Stimulated activated CD4-positive, alpha-beta T cell treated with anti-CD3 and anti-CD28 coated beads, Interleukin-4, amount 100 ng/mL, for 24 hours (primary cell): ENCODE results near the gene CLPSL2.
A peak's percentile ranks its signal among the peaks of the same experiment; 100 is the strongest.

Experiments used
- DNase-seq: peaks from one replicate; pipeline ENCODE4 v3.0.0-alpha.2; 2020

Gene CLPSL2

DNA sequence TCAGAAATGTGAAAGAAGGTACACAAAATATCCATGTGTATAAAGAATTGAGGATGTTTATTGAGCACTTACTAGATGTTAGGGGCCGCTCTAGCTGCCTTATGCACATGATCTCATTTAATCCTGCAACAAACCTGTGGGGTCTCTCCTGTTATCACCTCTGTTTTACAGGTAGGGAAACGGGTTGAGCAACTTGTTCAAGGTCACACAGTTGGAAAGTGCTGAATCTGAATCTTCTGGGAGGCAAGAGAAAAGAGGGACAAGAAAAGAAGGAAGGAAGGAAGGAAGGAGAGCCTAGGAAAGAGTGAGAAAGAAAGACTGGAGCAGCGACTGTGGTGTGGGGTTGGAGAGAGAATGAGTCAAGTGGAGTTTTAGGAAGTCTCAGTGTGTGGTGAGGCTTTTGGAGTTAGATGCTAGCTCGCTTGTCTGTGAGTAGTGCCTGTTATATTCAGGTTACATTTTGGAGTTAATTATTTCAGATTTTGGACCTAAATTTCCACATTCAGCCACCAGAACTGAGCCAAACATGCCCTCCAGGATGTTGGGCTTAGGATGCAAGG lies 12.1 kb downstream of the CLPSL2 start:
- no peak for DNase-seq

- no peak for DNase-seq
Measured at GRCh38 chr6:35790683-35791082, 14.3 kb downstream of the CLPSL2 start.

DNA sequence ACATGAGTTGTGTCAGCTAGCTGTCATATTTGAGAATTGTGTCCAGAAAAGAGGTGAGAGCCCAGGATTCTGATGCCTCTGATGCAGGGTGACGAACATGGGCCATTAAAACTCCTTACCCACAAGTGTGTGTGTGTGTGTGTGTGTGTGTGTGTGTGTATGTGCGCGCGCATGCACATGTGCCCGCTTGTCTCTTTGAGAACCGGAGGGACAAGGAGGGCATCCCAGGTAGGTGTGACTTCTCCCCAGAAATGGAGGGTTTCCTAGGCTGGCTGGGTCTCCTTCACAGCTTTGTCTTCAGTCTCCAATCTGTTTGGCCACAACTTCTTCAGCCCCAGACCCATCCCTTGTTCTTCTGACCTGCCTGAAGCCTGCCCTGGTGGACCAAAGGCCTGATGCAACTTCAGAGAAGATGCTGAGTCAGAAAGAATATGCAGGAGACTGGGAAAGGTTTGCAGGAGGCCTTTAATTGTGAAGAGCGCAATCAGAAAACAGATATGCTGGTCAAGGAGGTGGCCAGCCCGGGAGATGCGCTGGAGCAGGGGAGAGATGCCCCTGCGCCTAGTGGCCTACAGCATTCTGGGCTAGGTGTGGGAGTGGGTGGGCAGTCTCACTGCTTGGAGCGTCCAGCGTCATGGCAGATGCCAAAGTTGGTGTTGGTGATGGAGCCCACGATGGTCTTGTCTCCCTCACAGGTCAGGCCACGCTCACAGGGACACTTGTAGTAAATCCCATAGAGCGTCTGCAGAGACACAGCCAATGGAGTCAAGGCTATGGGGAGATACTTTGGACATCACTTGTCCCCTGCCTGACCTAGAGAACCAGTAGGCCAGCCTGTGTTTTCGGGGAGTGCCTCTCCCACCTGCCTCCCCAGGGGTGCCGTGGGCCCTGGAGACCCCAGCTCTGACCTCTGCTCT lies 18.4 kb downstream of the CLPSL2 start:
- DNase-seq = no peak

GRCh38 chr6:35795453-35796071 lies 19.2 kb downstream of the CLPSL2 start:
- no peak for DNase-seq

DNA sequence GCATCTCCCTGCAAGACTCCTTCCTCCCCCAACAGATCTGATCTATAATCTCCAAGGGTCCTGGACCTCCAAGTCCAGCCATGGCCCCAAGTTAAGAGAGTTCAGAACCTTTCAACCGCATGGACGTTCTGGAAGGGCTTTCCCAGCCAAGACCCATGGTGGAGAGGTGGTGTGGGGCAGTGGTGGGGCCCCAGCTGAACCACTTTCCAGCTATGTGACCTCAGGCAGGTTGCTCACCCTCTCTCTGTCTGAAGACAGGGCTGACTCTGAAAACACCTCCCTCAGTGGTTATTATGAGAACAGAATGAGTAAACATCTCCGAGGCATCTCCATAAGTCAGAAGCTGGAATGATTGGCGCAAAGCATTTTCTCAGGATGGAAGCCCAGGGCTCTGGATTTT lies 19.8 kb downstream of the CLPSL2 start:
- DNase-seq = no peak

GRCh38 chr6:35797837-35798526 lies 21.6 kb downstream of the CLPSL2 start:
- DNase-seq = no peak

DNA sequence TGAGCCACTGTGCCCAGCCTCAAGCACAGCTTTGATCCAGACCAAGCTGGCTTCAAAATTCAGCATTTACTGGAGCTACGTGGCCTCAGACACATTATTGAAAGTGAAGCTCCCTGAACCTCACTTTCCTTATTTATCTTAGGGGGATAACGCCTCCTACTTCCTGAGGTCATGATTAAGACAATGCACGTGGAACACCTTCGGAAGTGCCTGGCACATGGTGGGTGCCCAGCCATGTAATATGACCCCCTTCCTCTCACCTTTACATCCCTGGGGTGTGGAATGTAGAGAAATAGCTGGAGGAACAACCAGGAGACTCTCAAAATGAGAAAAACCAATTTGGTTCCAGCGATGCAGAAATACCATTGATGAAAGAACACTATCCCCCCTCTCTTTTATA lies 22.3 kb downstream of the CLPSL2 start:
- DNase-seq = no peak

GRCh38 chr6:35801148-35801547 lies 24.8 kb downstream of the CLPSL2 start:
- DNase-seq = no peak

- DNase-seq = peak; percentile 31
Measured at GRCh38 chr6:35804996-35805736, 28.8 kb downstream of the CLPSL2 start, which contains the start of gene LHFPL5. Gene LHFPL5 (plus strand): TSS chr6:35805352. CDS start chr6:35805671, 319 bp downstream.

DNA sequence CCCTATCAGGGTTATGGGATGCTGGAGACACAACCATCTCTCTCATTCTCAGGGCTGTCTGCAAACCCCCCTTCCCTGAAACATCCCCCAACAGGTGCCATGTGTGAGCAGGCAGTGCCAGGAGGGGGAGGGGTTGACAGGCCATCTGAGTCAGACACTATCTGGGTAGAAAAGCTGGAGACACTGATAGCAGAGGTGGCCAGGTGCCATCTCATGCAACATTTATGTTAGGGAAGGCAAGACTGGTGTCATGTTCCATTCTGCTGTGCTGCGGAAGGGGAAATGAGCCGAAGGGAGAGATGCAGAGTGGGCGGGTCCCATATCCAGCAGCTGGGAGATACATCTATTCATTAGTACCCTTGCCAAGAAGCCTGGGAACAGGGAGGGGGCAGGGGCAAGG lies 32.3 kb downstream of the CLPSL2 start:
- no peak for DNase-seq

DNA sequence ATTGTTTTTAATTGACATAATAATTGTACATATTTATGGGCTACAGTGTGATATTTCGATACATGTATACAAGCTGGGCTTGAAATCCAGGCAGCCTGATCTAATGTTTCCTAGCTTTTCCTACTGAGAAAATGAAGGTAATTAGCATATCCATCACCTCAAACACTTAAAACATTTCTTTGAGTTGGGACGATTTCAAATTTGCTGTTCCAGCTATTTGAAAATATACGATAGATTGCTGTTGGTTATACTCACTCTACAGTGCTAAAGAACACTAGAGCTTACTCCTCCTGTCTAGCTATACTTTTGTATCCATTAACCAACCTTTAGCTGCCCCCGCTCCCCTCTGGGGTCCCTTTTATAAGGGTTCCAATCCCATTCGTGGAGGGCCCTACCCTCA lies 33.4 kb downstream of the CLPSL2 start:
- DNase-seq = no peak

DNA sequence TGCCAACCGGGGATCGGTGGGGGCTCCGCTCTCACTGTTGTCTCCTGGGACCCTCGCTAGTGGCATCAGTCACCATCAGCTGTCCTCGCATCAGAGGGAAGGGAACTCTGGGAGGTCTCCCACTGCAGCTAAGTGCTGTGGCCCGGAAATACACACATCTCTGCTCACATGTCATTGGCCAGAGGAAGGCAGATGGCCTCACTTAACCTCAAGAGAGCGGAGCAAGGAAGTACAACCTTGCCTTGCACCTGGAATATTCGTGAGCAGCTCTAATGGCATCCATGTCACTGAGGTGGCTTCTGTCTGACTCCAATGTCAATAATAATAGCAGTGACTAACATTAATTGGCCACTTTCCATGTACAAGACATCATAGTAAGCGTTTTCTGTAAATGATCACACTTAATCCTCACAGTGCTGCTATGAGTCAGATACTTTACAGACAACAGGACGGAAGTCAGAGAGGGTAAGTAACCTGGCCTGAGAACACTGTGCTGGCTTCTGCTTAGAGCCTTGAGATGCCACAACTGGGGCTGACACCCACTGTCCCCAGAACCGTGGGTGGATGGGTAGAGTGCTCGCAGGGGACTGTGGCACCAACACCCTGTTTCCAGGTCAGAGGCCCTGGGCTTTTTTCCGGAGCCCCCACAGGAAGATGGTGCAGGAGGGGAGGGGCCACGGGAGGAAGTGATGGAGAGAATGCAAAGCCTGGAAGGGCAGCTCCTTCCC lies 34.7 kb downstream of the CLPSL2 start:
- no peak for DNase-seq

DNA sequence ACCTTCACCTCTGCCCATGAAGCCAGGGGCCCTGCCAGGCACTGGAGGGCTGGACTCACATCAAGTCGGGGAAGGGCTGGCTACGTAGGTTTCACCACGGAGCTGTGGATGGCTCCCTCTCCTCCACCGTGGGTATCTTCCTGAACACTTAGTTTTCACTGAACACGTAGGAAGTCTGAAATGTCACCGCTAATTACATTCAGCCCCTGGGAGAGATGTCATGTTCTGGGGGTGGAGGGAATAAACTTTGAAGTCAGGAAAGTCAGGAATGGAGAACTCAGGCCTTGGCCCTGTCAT lies 35.2 kb downstream of the CLPSL2 start:
- DNase-seq = no peak

- DNase-seq = no peak
Measured at GRCh38 chr6:35817515-35817914, 41.1 kb downstream of the CLPSL2 start.

DNA sequence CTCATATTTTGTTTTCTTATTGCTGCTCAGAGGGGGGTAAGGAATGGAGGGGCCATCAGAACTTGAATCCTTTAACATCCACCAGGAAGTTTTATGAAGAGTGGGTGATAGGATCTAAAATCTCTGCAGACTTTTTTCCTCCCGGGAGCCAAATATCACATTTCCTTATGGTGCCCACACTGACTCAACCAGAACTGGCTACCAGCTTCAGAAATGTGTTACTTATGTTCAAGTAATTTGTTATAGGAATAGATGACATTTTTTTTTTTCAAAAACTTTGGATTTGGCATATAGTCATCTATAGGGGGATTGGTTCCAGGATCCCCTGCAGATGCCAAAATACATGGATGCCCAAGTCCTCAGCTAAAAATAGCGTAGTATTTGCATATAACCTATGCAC lies 47.2 kb downstream of the CLPSL2 start:
- DNase-seq = no peak

DNA sequence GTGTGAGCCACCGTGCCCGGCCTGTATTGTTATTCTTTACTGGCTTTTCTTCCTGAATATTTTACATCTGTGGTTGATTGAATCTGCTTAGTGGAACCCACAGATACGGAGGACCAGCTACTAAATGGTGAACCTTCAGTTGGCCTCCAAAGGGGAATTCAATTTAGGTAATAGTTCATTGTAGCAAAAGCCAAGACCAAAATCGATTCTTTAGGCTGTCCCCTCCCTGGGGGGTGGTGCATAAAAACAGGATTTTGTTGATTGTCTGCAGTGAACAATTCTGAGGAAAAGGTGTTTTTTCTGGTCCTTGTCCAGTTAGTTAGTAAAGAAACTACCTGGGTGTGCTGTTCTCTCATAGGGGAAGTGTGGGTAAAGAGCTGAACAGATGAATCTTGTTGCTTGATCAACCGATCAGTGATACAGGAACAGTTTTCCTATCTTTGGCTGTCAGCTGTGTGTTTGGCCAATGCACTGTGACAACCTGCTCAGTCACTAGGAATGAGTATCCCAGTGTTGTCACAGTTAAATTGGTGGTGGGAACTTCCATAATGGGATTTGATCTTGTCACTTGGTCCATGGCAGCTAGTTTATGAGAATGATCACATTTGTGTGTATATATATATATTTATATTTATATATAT lies 48.3 kb downstream of the CLPSL2 start:
- DNase-seq = no peak
